ENCODE data around the gene OPN3.
"Not testable (repeated sequence)": the region's sequence is repeated elsewhere in the genome, so short reads cannot be mapped to it uniquely, and the experiment has no call there.

Gene OPN3

GRCh38 chr1:241674805-241675384, 34.7 kb upstream of the OPN3 start:
- Histone ChIP-seq H3K27me3 (ENCODE audit: control insufficient read depth, insufficient read depth, low read length) (no peaks in the 10 kb centered on the region), H3K9ac (ENCODE audit: low read depth, low read length) (no peak overlapping the region), H3K4me3 (ENCODE audit: low read depth, low read length) (no peak overlapping the region), H3K4me1 (ENCODE audit: control insufficient read depth, insufficient read depth, low read length) (no peaks in the 10 kb centered on the region), H3K9me3 (ENCODE audit: control insufficient read depth, insufficient read depth, low read length) (no peaks in the 10 kb centered on the region), H3K36me3 (ENCODE audit: control insufficient read depth, insufficient read depth, low read length) (no peaks in the 10 kb centered on the region), H3K27ac (ENCODE audit: low read depth, low read length) (no peak overlapping the region)

GRCh38 chr1:241672301-241672700, 32.1 kb upstream of the OPN3 start:
- H3K4me1 ChIP-seq (ENCODE audit: control insufficient read depth, insufficient read depth, low read length) = no peaks in the 10 kb centered on the region
- H3K27me3 ChIP-seq (ENCODE audit: control insufficient read depth, insufficient read depth, low read length) = no peaks in the 10 kb centered on the region
- no peaks in the 10 kb centered on the region for H3K9me3 ChIP-seq (ENCODE audit: control insufficient read depth, insufficient read depth, low read length)

GRCh38 chr1:241666419-241666818, 26.2 kb upstream of the OPN3 start:
- Histone ChIP-seq H3K9ac (ENCODE audit: low read depth, low read length) (no peak overlapping the region), H3K9me3 (ENCODE audit: control insufficient read depth, insufficient read depth, low read length) (no peaks in the 10 kb centered on the region), H3K27me3 (ENCODE audit: control insufficient read depth, insufficient read depth, low read length) (no peaks in the 10 kb centered on the region), H3K4me3 (ENCODE audit: low read depth, low read length) (no peak overlapping the region), H3K4me1 (ENCODE audit: control insufficient read depth, insufficient read depth, low read length) (no peaks in the 10 kb centered on the region), H3K36me3 (ENCODE audit: control insufficient read depth, insufficient read depth, low read length) (no peaks in the 10 kb centered on the region), H3K27ac (ENCODE audit: low read depth, low read length) (no peak overlapping the region)

More at GRCh38 chr1:241672301-241672700, 32.1 kb upstream of the OPN3 start:
- Histone ChIP-seq H3K36me3 (ENCODE audit: control insufficient read depth, insufficient read depth, low read length) (no peaks in the 10 kb centered on the region), H3K9ac (ENCODE audit: low read depth, low read length) (no peak overlapping the region), H3K4me3 (ENCODE audit: low read depth, low read length) (no peak overlapping the region), H3K27ac (ENCODE audit: low read depth, low read length) (no peak overlapping the region)

GRCh38 chr1:241660424-241660972, 20.3 kb upstream of the OPN3 start:
- no peaks in the 10 kb centered on the region for H3K9me3 ChIP-seq (ENCODE audit: control insufficient read depth, insufficient read depth, low read length)
- H3K27ac ChIP-seq (ENCODE audit: low read depth, low read length) = no peak overlapping the region
- no peaks in the 10 kb centered on the region for H3K27me3 ChIP-seq (ENCODE audit: control insufficient read depth, insufficient read depth, low read length)
- H3K4me1 ChIP-seq (ENCODE audit: control insufficient read depth, insufficient read depth, low read length) = no peaks in the 10 kb centered on the region
- no peak overlapping the region for H3K9ac ChIP-seq (ENCODE audit: low read depth, low read length)
- no peaks in the 10 kb centered on the region for H3K36me3 ChIP-seq (ENCODE audit: control insufficient read depth, insufficient read depth, low read length)
- no peak overlapping the region for H3K4me3 ChIP-seq (ENCODE audit: low read depth, low read length)

- not testable (repeated sequence) for H3K36me3 ChIP-seq (ENCODE audit: control insufficient read depth, insufficient read depth, low read length); H3K27me3 ChIP-seq (ENCODE audit: control insufficient read depth, insufficient read depth, low read length); H3K27ac ChIP-seq (ENCODE audit: low read depth, low read length); H3K4me3 ChIP-seq (ENCODE audit: low read depth, low read length); H3K9ac ChIP-seq (ENCODE audit: low read depth, low read length); H3K4me1 ChIP-seq (ENCODE audit: control insufficient read depth, insufficient read depth, low read length); H3K9me3 ChIP-seq (ENCODE audit: control insufficient read depth, insufficient read depth, low read length)
Observed at GRCh38 chr1:241659016-241659415, 18.8 kb upstream of the OPN3 start.

GRCh38 chr1:241658081-241658793, 18.1 kb upstream of the OPN3 start:
- H3K27me3 ChIP-seq (ENCODE audit: control insufficient read depth, insufficient read depth, low read length) = no peaks in the 10 kb centered on the region
- H3K9me3 ChIP-seq (ENCODE audit: control insufficient read depth, insufficient read depth, low read length) = no peaks in the 10 kb centered on the region
- H3K4me3 ChIP-seq (ENCODE audit: low read depth, low read length) = no peak overlapping the region
- no peak overlapping the region for H3K27ac ChIP-seq (ENCODE audit: low read depth, low read length)
- no peaks in the 10 kb centered on the region for H3K4me1 ChIP-seq (ENCODE audit: control insufficient read depth, insufficient read depth, low read length)
- H3K9ac ChIP-seq (ENCODE audit: low read depth, low read length) = no peak overlapping the region
- H3K36me3 ChIP-seq (ENCODE audit: control insufficient read depth, insufficient read depth, low read length) = no peaks in the 10 kb centered on the region

GRCh38 chr1:241654641-241655040, 14.5 kb upstream of the OPN3 start:
- Histone ChIP-seq H3K9me3 (ENCODE audit: control insufficient read depth, insufficient read depth, low read length) (no peaks in the 10 kb centered on the region), H3K27ac (ENCODE audit: low read depth, low read length) (no peak overlapping the region), H3K36me3 (ENCODE audit: control insufficient read depth, insufficient read depth, low read length) (no peaks in the 10 kb centered on the region), H3K9ac (ENCODE audit: low read depth, low read length) (no peak overlapping the region), H3K27me3 (ENCODE audit: control insufficient read depth, insufficient read depth, low read length) (no peaks in the 10 kb centered on the region), H3K4me1 (ENCODE audit: control insufficient read depth, insufficient read depth, low read length) (no peaks in the 10 kb centered on the region), H3K4me3 (ENCODE audit: low read depth, low read length) (no peak overlapping the region)

GRCh38 chr1:241654019-241654418, 13.8 kb upstream of the OPN3 start:
- Histone ChIP-seq H3K4me3 (ENCODE audit: low read depth, low read length) (no peak overlapping the region), H3K36me3 (ENCODE audit: control insufficient read depth, insufficient read depth, low read length) (no peaks in the 10 kb centered on the region), H3K9me3 (ENCODE audit: control insufficient read depth, insufficient read depth, low read length) (no peaks in the 10 kb centered on the region), H3K9ac (ENCODE audit: low read depth, low read length) (no peak overlapping the region), H3K4me1 (ENCODE audit: control insufficient read depth, insufficient read depth, low read length) (no peaks in the 10 kb centered on the region), H3K27ac (ENCODE audit: low read depth, low read length) (no peak overlapping the region), H3K27me3 (ENCODE audit: control insufficient read depth, insufficient read depth, low read length) (no peaks in the 10 kb centered on the region)

- Histone ChIP-seq H3K9me3 (ENCODE audit: control insufficient read depth, insufficient read depth, low read length) (no peaks in the 10 kb centered on the region), H3K4me3 (ENCODE audit: low read depth, low read length) (no peak within 1 kb of the TSS), H3K27me3 (ENCODE audit: control insufficient read depth, insufficient read depth, low read length) (no peaks in the 10 kb centered on the region), H3K4me1 (ENCODE audit: control insufficient read depth, insufficient read depth, low read length) (no peaks in the 10 kb centered on the region), H3K27ac (ENCODE audit: low read depth, low read length) (no peak within 1 kb of the TSS), H3K9ac (ENCODE audit: low read depth, low read length) (no peak within 1 kb of the TSS), H3K36me3 (ENCODE audit: control insufficient read depth, insufficient read depth, low read length) (no peaks in the 10 kb centered on the region)
Observed at GRCh38 chr1:241652012-241652411, 11.8 kb upstream of the OPN3 start, which contains the start of gene WDR64. WDR64 (plus strand) TSS chr1:241652281; CDS start chr1:241652485, 204 bp downstream.

- Histone ChIP-seq H3K9me3 (ENCODE audit: control insufficient read depth, insufficient read depth, low read length) (0 out of 2 replicates have a peak, but pooled peaks cover 3% of the 10 kb centered on the region), H3K9ac (ENCODE audit: low read depth, low read length) (no peak overlapping the region), H3K27me3 (ENCODE audit: control insufficient read depth, insufficient read depth, low read length) (no peaks in the 10 kb centered on the region)
Observed at GRCh38 chr1:241648159-241648558, 8.0 kb upstream of the OPN3 start.

GRCh38 chr1:241647658-241648057, 7.5 kb upstream of the OPN3 start:
- H3K9me3 ChIP-seq (ENCODE audit: control insufficient read depth, insufficient read depth, low read length) = 0 out of 2 replicates have a peak, but pooled peaks cover 4% of the 10 kb centered on the region
- no peak overlapping the region for H3K4me3 ChIP-seq (ENCODE audit: low read depth, low read length)
- H3K27ac ChIP-seq (ENCODE audit: low read depth, low read length) = no peak overlapping the region
- H3K9ac ChIP-seq (ENCODE audit: low read depth, low read length) = no peak overlapping the region
- H3K36me3 ChIP-seq (ENCODE audit: control insufficient read depth, insufficient read depth, low read length) = no peaks in the 10 kb centered on the region
- H3K27me3 ChIP-seq (ENCODE audit: control insufficient read depth, insufficient read depth, low read length) = no peaks in the 10 kb centered on the region
- no peaks in the 10 kb centered on the region for H3K4me1 ChIP-seq (ENCODE audit: control insufficient read depth, insufficient read depth, low read length)

More at GRCh38 chr1:241648159-241648558, 8.0 kb upstream of the OPN3 start:
- no peak overlapping the region for H3K4me3 ChIP-seq (ENCODE audit: low read depth, low read length)
- no peaks in the 10 kb centered on the region for H3K4me1 ChIP-seq (ENCODE audit: control insufficient read depth, insufficient read depth, low read length)
- no peaks in the 10 kb centered on the region for H3K36me3 ChIP-seq (ENCODE audit: control insufficient read depth, insufficient read depth, low read length)
- no peak overlapping the region for H3K27ac ChIP-seq (ENCODE audit: low read depth, low read length)
